Astrocyte (in vitro differentiated cells and primary cell): ENCODE data around the gene PAFAH2. TPM values are rescaled to one million over a fixed set of nuclear protein-coding genes. Genes with fewer than 3 reads are reported as not detected.

Experiments
- DNase-seq: peaks from one replicate; pipeline ENCODE4 v3.0.0-alpha.2; 2010; ENCODE audit warnings: low read depth
- FAIRE-seq: peaks from 2 replicates; lab custom pipeline; 2011; peaks lifted over from hg19 to GRCh38; lab: Jason Lieb, UNC
- H2AFZ ChIP-seq: 2 replicates; pipeline ENCODE4 v1.6.0; 2012; ENCODE audit warnings: low read depth, low read length, inconsistent platforms
- H3K27ac ChIP-seq: 2 replicates; pipeline ENCODE4 v1.5.1; 2011; ENCODE audit warnings: low read depth, low read length, inconsistent platforms
- H3K27me3 ChIP-seq: 2 replicates; pipeline ENCODE4 v1.6.0; 2011; ENCODE audit warnings: low read length, inconsistent platforms; ENCODE audit not compliant: insufficient read depth
- H3K36me3 ChIP-seq: 2 replicates; pipeline ENCODE4 v1.5.1; 2011; ENCODE audit warnings: low read length, inconsistent platforms; ENCODE audit not compliant: insufficient read depth
- H3K4me1 ChIP-seq: 2 replicates; pipeline ENCODE4 v1.5.1; 2011; ENCODE audit warnings: low read length, inconsistent platforms; ENCODE audit not compliant: insufficient read depth
- H3K4me2 ChIP-seq: 2 replicates; pipeline ENCODE4 v1.6.0; 2012; ENCODE audit warnings: low read length, inconsistent platforms
- H3K4me3 ChIP-seq: 2 replicates; pipeline ENCODE4 v1.5.1; 2011; ENCODE audit warnings: low read depth, mild to moderate bottlenecking, low read length, inconsistent platforms; ENCODE audit not compliant: insufficient read depth
- H3K79me2 ChIP-seq: 2 replicates; pipeline ENCODE4 v1.6.0; 2012; ENCODE audit warnings: mild to moderate bottlenecking, low read length, inconsistent platforms; ENCODE audit not compliant: insufficient read depth
- H3K9ac ChIP-seq: 2 replicates; pipeline ENCODE4 v1.6.0; 2012; ENCODE audit warnings: mild to moderate bottlenecking, low read length, inconsistent platforms
- H3K9me3 ChIP-seq: 2 replicates; pipeline ENCODE4 v1.5.1; 2012; ENCODE audit warnings: low read depth, mild to moderate bottlenecking, low read length, inconsistent platforms; ENCODE audit not compliant: insufficient read depth
- H4K20me1 ChIP-seq: 2 replicates; pipeline ENCODE4 v1.6.0; 2012; ENCODE audit warnings: low read length, inconsistent platforms; ENCODE audit not compliant: insufficient read depth
- H3K27ac Mint-ChIP-seq: one replicate; pipeline ENCODE4 v1.8.0; 2021; ENCODE audit warnings: mild to moderate bottlenecking, mixed read lengths; ENCODE audit not compliant: unreplicated experiment
- H3K27me3 Mint-ChIP-seq: one replicate; pipeline ENCODE4 v1.8.0; 2021; ENCODE audit warnings: low read depth, mixed read lengths; ENCODE audit not compliant: unreplicated experiment
- H3K36me3 Mint-ChIP-seq: one replicate; pipeline ENCODE4 v1.8.0; 2021; ENCODE audit warnings: low read depth, mixed read lengths; ENCODE audit not compliant: unreplicated experiment
- H3K4me1 Mint-ChIP-seq: one replicate; pipeline ENCODE4 v1.8.0; 2021; ENCODE audit warnings: low read depth, mixed read lengths; ENCODE audit not compliant: unreplicated experiment
- H3K4me3 Mint-ChIP-seq: one replicate; pipeline ENCODE4 v1.8.0; 2021; ENCODE audit warnings: mild to moderate bottlenecking, moderate library complexity, mixed read lengths; ENCODE audit not compliant: unreplicated experiment
- H3K9me3 Mint-ChIP-seq: one replicate; pipeline ENCODE4 v1.8.0; 2021; ENCODE audit warnings: mild to moderate bottlenecking, mixed read lengths; ENCODE audit not compliant: unreplicated experiment
- EZH2 ChIP-seq: IDR thresholded peaks from 2 replicates; pipeline ENCODE4 v1.6.1; 2012; ENCODE audit warnings: mild to moderate bottlenecking, low read length, inconsistent platforms; ENCODE audit not compliant: insufficient read depth
- total RNA-seq: library from RNA; stranded (reverse); gene quantifications from 2 replicates; pipeline ENCODE4 v1.2.1, GENCODE V29; 2021
- TF ChIP-seq, protein P1 (sequence below): IDR thresholded peaks from 2 replicates; pipeline ENCODE4 v1.5.1; 2011; ENCODE audit warnings: low read depth, mild to moderate bottlenecking, inconsistent platforms, low read length, moderate library complexity; ENCODE audit not compliant: insufficient read depth

PAFAH2 gene
- total RNA-seq, 1 donor from 2014 or later, result 14.1 TPM

DNA sequence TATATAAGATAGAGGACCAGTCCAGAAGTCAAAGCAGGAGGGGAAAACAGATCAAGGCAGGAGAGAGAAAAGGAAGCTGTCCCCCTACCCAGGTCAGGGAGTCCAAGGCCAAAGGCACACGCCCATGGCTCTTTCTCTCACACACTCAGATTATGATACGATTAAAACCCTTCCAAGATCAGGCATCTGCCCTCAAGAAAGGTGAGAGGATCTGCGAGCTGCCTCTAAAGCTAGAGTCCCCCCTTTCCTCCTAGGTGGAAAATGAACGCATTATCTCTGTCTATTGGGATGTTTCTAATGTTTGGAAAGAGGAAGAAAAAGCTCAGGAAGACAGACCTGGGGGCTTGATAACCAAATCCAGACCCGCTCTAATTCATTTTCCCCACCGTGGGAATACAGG is 7.6 kb downstream of the PAFAH2 start:
- peaks cover 10% of the 10 kb centered on the region for H3K36me3 Mint-ChIP-seq
- no peak overlapping the region for H3K27ac Mint-ChIP-seq
- Histone ChIP-seq H3K36me3 (no peaks in the 10 kb centered on the region), H3K79me2 (no peaks in the 10 kb centered on the region), H2AFZ (no peak overlapping the region), H3K9ac (no peak overlapping the region), H3K27me3 (no peaks in the 10 kb centered on the region), H3K4me1 (peaks cover 3% of the 10 kb centered on the region), H3K4me2 (no peak overlapping the region), H4K20me1 (no peaks in the 10 kb centered on the region), H3K27ac (no peak overlapping the region), H3K4me3 (no peak overlapping the region), H3K9me3 (no peaks in the 10 kb centered on the region)
- no peak overlapping the region for H3K4me3 Mint-ChIP-seq
- H3K9me3 Mint-ChIP-seq, result no peaks in the 10 kb centered on the region
- no peaks in the 10 kb centered on the region for H3K27me3 Mint-ChIP-seq
- no peak for FAIRE-seq
- no peak for DNase-seq
- TF ChIP-seq, protein P1, sequence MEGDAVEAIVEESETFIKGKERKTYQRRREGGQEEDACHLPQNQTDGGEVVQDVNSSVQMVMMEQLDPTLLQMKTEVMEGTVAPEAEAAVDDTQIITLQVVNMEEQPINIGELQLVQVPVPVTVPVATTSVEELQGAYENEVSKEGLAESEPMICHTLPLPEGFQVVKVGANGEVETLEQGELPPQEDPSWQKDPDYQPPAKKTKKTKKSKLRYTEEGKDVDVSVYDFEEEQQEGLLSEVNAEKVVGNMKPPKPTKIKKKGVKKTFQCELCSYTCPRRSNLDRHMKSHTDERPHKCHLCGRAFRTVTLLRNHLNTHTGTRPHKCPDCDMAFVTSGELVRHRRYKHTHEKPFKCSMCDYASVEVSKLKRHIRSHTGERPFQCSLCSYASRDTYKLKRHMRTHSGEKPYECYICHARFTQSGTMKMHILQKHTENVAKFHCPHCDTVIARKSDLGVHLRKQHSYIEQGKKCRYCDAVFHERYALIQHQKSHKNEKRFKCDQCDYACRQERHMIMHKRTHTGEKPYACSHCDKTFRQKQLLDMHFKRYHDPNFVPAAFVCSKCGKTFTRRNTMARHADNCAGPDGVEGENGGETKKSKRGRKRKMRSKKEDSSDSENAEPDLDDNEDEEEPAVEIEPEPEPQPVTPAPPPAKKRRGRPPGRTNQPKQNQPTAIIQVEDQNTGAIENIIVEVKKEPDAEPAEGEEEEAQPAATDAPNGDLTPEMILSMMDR, result no peak
- no peak for TF ChIP-seq EZH2
- H3K4me1 Mint-ChIP-seq, result peaks cover 21% of the 10 kb centered on the region

DNA sequence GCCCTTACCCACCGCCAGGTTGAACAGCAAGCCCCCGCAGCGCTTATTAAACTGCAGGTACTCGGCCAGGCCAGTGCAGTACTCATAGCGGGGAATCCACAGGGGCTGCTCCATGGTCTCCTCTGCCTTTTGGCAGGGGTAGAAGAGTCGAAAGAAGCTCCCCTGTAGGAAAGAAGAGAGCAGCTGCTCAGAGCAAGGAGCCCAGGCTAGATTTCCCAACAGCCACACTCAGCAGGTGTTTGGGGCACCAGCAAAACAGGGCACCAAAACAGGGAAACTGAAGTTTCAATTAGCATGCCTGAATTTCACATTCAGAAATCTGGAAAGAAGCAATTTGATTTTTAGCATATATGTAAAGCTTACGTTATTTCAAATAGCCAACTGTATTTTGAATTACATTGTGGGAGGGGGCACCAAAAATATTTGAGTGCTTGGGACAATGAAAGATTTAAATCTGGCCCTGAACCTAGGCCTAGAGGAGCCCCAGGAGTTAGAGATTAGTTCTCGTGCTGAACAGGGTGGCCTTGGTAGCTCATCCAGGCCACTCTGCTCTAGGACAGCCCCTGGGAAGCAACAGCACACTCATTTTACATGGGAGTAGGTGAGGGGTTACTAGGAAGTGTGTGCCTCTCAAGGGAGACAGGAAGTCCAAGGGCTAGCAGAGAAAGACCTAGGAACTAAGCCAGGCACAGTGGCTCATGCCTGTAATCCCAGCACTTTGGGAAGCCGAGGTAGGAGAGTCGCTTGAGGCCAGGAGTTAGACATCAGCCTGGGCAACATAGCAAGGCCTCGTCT is 8.2 kb downstream of the PAFAH2 start:
- H3K4me3 Mint-ChIP-seq, result no peak overlapping the region

More for the DNA sequence above, 8.2 kb downstream of the PAFAH2 start:
- Mint-ChIP-seq H3K4me1 (peaks cover 21% of the 10 kb centered on the region), H3K9me3 (no peaks in the 10 kb centered on the region), H3K27me3 (no peaks in the 10 kb centered on the region), H3K27ac (no peak overlapping the region), H3K36me3 (peaks cover 10% of the 10 kb centered on the region)
- no peaks in the 10 kb centered on the region for H3K9me3 ChIP-seq
- no peak overlapping the region for H3K4me3 ChIP-seq
- no peaks in the 10 kb centered on the region for H3K79me2 ChIP-seq
- H3K4me2 ChIP-seq, result no peak overlapping the region
- no peak overlapping the region for H2AFZ ChIP-seq
- no peak overlapping the region for H3K9ac ChIP-seq
- no peaks in the 10 kb centered on the region for H3K27me3 ChIP-seq
- H3K27ac ChIP-seq, result no peak overlapping the region
- H3K4me1 ChIP-seq, result peaks cover 3% of the 10 kb centered on the region
- no peak for DNase-seq
- H3K36me3 ChIP-seq, result no peaks in the 10 kb centered on the region
- FAIRE-seq, result no peak
- no peaks in the 10 kb centered on the region for H4K20me1 ChIP-seq
- TF ChIP-seq EZH2, result no peak
- TF ChIP-seq, protein P1, result no peak
